ENCODE results near the gene DNAJC5.
"Not testable (repeated sequence)": the region's sequence is repeated elsewhere in the genome, so short reads cannot be mapped to it uniquely, and the experiment has no call there.

DNAJC5 gene

DNA sequence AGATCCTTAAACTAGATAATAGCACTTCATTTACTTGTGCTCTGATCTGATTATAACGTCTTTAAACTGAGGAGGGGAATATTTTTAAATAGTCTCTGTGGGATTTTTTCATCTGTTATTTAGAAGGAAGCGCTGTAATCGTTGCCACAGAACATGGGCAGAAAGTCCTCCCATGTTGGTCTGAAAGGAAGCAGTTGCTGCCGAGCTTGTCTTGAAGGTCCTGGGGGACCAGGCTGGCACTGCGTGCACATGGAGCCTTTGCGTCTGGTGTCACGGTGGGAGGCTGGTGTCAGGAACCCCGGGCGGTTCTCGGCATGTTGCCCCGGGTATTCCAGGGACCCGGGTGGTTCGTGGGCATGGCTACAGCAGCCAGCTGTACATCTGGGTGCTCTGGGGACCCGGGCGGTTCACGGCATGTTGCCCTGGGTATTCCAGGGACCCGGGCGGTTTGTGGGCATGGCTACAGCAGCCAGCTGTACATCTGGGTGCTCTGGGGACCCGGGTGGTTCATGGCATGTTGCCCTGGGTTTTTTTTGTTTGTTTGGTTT lies 18.4 kb upstream of the DNAJC5 start:
- H3K4me3 ChIP-seq (ENCODE audit: low read depth, low read length) = no peak overlapping the region
- no peak for DNase-seq (ENCODE audit: low read depth)
- TF ChIP-seq, protein P1, sequence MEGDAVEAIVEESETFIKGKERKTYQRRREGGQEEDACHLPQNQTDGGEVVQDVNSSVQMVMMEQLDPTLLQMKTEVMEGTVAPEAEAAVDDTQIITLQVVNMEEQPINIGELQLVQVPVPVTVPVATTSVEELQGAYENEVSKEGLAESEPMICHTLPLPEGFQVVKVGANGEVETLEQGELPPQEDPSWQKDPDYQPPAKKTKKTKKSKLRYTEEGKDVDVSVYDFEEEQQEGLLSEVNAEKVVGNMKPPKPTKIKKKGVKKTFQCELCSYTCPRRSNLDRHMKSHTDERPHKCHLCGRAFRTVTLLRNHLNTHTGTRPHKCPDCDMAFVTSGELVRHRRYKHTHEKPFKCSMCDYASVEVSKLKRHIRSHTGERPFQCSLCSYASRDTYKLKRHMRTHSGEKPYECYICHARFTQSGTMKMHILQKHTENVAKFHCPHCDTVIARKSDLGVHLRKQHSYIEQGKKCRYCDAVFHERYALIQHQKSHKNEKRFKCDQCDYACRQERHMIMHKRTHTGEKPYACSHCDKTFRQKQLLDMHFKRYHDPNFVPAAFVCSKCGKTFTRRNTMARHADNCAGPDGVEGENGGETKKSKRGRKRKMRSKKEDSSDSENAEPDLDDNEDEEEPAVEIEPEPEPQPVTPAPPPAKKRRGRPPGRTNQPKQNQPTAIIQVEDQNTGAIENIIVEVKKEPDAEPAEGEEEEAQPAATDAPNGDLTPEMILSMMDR (IDR thresholded peaks at IDR 0.05; ENCODE audit: low read depth, low read length, missing control alignments) = no peak

GRCh38 chr20:63877755-63878470 lies 17.0 kb upstream of the DNAJC5 start:
- H3K4me3 ChIP-seq (ENCODE audit: low read depth, low read length) = no peak overlapping the region
- DNase-seq (ENCODE audit: low read depth) = no peak
- TF ChIP-seq, protein P1 (IDR thresholded peaks at IDR 0.05; ENCODE audit: low read depth, low read length, missing control alignments) = no peak

GRCh38 chr20:63878899-63879663 lies 15.8 kb upstream of the DNAJC5 start:
- TF ChIP-seq, protein P1 (IDR thresholded peaks at IDR 0.05; ENCODE audit: low read depth, low read length, missing control alignments) = no peak
- DNase-seq (ENCODE audit: low read depth) = no peak
- no peak overlapping the region for H3K4me3 ChIP-seq (ENCODE audit: low read depth, low read length)

DNA sequence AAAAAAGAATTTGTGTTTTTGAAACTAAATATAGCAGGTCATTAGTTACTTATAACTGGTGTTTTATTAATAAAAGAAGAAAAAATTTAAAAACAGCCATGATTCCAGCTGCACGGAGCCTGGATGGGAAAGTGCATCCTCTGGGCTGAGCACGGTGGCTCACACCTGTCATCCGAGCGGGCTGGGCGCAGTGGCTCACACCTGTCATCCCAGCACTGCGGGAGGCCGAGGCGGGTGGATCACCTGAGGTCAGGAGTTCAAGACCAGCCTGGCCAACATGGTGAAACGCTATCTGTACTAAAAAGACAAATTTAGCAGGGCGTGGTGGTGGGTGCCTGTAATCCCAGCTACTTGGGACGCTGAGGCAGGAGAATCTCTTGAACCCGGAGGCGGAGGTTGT lies 14.0 kb upstream of the DNAJC5 start:
- H3K4me3 ChIP-seq (ENCODE audit: low read depth, low read length) = not testable (repeated sequence)

GRCh38 chr20:63881451-63882226 lies 13.3 kb upstream of the DNAJC5 start:
- TF ChIP-seq, protein P1 (IDR thresholded peaks at IDR 0.05; ENCODE audit: low read depth, low read length, missing control alignments) = no peak
- DNase-seq (ENCODE audit: low read depth) = no peak
- H3K4me3 ChIP-seq (ENCODE audit: low read depth, low read length) = no peak overlapping the region

More for the DNA sequence above, 14.0 kb upstream of the DNAJC5 start:
- not testable (repeated sequence) for DNase-seq (ENCODE audit: low read depth)

DNA sequence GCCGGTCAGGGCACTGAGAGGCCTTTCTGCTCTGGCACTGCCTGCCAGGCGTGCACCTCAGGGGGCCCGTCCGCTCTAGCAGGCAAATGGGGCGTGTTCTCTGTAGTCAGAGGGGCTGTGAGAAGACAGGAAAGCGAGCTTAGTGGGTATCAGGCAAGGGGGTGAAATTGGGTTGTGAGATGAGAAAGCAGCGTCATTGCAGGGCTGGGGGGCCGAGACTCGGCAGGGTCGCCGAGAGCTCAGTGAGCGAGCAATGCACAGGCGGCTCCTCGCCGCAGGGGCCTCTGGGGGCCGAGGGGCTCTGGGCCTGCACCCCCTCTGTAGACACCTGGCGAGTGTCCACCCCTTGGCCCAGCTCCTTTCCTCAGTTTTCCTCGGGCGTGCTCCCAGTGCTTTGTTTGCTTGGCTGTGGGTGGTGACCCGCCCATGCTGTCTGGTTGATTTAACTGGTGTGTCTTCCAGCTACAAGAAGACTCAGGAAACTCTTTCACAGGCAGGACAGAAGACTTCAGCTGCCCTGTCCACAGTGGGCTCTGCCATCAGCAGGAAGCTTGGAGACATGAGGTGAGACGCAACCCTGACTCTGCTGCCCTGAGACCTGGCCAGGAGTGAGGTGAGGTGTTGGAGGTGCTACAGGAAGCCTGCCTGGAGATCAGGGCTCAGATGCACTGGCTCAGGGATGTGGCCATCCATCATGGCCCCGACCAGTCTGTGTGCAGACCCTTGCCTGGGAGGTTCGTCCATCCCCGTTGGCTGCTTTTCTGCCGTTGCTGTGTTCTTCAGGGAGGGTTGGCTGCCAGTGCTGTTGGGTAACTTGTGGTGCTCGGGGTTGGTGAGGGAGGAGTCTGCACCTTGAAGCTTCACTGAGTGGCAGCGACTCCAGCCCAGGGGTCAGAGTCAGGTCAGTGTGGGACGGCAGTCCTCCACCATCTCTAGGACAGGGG lies 12.4 kb upstream of the DNAJC5 start:
- DNase-seq (ENCODE audit: low read depth) = no peak
- H3K4me3 ChIP-seq (ENCODE audit: low read depth, low read length) = no peak overlapping the region

More for the DNA sequence above, 12.4 kb upstream of the DNAJC5 start:
- TF ChIP-seq, protein P1 (IDR thresholded peaks at IDR 0.05; ENCODE audit: low read depth, low read length, missing control alignments) = no peak
